ENCODE results near the gene CAPN15.

DNA sequence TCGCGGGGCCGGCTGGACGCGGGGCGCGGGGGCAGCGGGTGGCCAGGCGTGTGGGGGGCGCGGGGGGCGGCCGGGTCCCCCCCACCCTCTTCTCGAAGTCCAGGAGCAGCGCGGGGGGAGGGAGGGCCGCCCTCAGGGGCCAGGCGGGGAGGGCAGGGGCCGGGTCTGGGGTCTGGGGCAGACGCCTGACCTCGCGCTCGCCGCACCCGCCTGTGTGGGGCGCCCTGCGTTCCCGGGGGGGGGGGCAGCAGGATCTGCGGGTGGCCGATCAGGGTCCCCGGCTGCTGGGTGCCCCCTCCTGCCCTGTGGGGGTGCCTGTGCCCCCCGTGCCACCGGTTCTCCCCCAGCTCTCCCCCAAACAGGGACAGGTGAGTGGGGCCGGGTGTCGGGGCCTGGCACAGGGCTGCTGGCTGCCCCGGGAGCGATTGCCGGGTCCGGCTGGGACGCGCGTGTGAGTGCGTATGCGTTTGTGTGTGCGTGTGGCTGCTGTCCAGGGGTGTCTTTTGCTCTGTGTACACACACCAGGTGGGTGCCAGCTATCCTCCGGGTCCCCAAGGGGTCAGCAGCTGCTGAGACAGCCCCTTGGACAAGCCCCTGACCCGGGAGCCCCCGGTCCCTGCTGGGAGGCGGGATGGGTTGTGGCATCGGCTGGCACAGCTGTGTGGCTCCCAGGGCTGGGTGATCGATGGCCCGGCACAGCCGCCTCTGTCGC is 33.3 kb downstream of the CAPN15 start:
- TF ChIP-seq, protein P1, sequence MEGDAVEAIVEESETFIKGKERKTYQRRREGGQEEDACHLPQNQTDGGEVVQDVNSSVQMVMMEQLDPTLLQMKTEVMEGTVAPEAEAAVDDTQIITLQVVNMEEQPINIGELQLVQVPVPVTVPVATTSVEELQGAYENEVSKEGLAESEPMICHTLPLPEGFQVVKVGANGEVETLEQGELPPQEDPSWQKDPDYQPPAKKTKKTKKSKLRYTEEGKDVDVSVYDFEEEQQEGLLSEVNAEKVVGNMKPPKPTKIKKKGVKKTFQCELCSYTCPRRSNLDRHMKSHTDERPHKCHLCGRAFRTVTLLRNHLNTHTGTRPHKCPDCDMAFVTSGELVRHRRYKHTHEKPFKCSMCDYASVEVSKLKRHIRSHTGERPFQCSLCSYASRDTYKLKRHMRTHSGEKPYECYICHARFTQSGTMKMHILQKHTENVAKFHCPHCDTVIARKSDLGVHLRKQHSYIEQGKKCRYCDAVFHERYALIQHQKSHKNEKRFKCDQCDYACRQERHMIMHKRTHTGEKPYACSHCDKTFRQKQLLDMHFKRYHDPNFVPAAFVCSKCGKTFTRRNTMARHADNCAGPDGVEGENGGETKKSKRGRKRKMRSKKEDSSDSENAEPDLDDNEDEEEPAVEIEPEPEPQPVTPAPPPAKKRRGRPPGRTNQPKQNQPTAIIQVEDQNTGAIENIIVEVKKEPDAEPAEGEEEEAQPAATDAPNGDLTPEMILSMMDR (IDR thresholded peaks at IDR 0.05; ENCODE audit: insufficient read depth, low read length) = no peak
- TF ChIP-seq POLR2AphosphoS5 (IDR thresholded peaks at IDR 0.05; ENCODE audit: low read depth) = no peak

Data from HL-60 (cell line).